Esophagus squamous epithelium (tissue), 5 donors: Measurements from ENCODE around the gene RAB40B. TPM values are rescaled to one million over a fixed set of nuclear protein-coding genes. Genes with fewer than 3 reads are reported as not detected.

Experiments used
- DNase-seq: peaks from one replicate; lab custom pipeline; 2025; lab: John Stamatoyannopoulos, UW
- H3K27ac ChIP-seq, 4 donors: fragments of 200-600 bp; sonication (generic); one replicate each; pipeline ENCODE4 v1.5.1; 2016 to 2019; ENCODE audit warnings: mild to moderate bottlenecking in 1 of 4
- H3K27me3 ChIP-seq, 4 donors: fragments of 200-600 bp; sonication (generic); 1 replicate in 3 of 4; 2 replicates in 1 of 4; pipeline versions ENCODE4 v1.5.1 to v1.6.0; 2017 to 2021; ENCODE audit warnings: antibody characterized with exemption in 1 of 4
- H3K36me3 ChIP-seq, 3 donors: fragments of 200-600 bp; sonication (generic); one replicate each; pipeline ENCODE4 v1.5.1; 2016 to 2019
- H3K4me1 ChIP-seq, 3 donors: fragments of 200-600 bp; sonication (generic); one replicate each; pipeline ENCODE4 v1.5.1; 2017 to 2019
- H3K4me3 ChIP-seq, 4 donors: fragments of 200-600 bp; sonication (generic); 1 replicate in 3 of 4; 2 replicates in 1 of 4; pipeline ENCODE4 v1.5.1; 2016 to 2019; ENCODE audit warnings: mild to moderate bottlenecking in 2 of 4, moderate library complexity in 1 of 4
- H3K9me3 ChIP-seq, 3 donors: fragments of 200-600 bp; sonication (generic); one replicate each; pipeline ENCODE4 v1.5.1; 2016 to 2019
- CTCF ChIP-seq, 6 experiments: fragments of 450-650 bp in 4 of 6; fragments of 200-600 bp in 2 of 6; sonication (generic) in 2 of 6; IDR thresholded peaks; one replicate each; pipeline ENCODE4 v1.5.1; 2016 to 2019; ENCODE audit warnings: antibody characterized with exemption in 6 of 6, mild to moderate bottlenecking in 4 of 6, moderate library complexity in 4 of 6
- POLR2A ChIP-seq, 4 donors: fragments of 450-650 bp; IDR thresholded peaks; one replicate each; pipeline ENCODE4 v1.6.1; 2017; ENCODE audit warnings: antibody characterized with exemption in 4 of 4, mild to moderate bottlenecking in 4 of 4, moderate library complexity in 3 of 4
- WGBS, 2 donors: methylation state at CpG; one replicate each; pipeline ENCODE4 v1.1.5; 2018; 5-methylcytosine and 5-hydroxymethylcytosine counted together
- intact Hi-C: fragments of 100-400 bp; cut with DNase I; formaldehyde crosslinking; loops from one replicate; pipeline ENCODE4 v1.15.0; 2022
- total RNA-seq, 4 donors: library from RNA; depleted of rRNA; stranded (reverse); fragments of >200 nt; gene quantifications; one replicate each; pipeline ENCODE4 v1.1.0, GENCODE V29; 2016
- donor health status: DM: yes; HTN: yes; CAD: no.

RAB40B gene
- total RNA-seq, 4 donors from 2014 or later, result 3.4 to 20.8 (median 9.8) TPM

- Histone ChIP-seq H3K4me3 (no peak overlapping the region), H3K9me3 (no peaks in the 10 kb centered on the region), H3K4me1 (peaks cover 8 to 55% (median 17%) of the 10 kb centered on the region in 3 donors), H3K36me3 (peaks cover 3 to 60% (median 16%) of the 10 kb centered on the region in 3 donors), H3K27me3 (no peaks in the 10 kb centered on the region), H3K27ac (no peak overlapping the region)
- intact Hi-C loops, result no loop called here
- 86 to 89% methylated on average over 2 to 3 of the region's 5 CpGs for WGBS, 2 donors
- no peak for DNase-seq
- TF ChIP-seq POLR2A (IDR thresholded peaks at IDR 0.05), result no peak
- no peak for TF ChIP-seq CTCF (IDR thresholded peaks at IDR 0.05)
These were observed 54.4 kb downstream of the RAB40B start for GRCh38 chr17:82644148-82644547.

GRCh38 chr17:82642022-82642421, 56.5 kb downstream of the RAB40B start:
- no peak overlapping the region for H3K27ac ChIP-seq
- intact Hi-C loops, result no loop called here
- no peak overlapping the region for H3K4me3 ChIP-seq
- no peak for DNase-seq
- H3K9me3 ChIP-seq, result peaks cover 0 to 8% (median 0%) of the 10 kb centered on the region in 3 donors
- H3K4me1 ChIP-seq, result peaks cover 5 to 63% (median 14%) of the 10 kb centered on the region in 3 donors
- WGBS, 2 donors, result 88 to 92% methylated on average over 6 to 11 of the region's 14 CpGs
- peaks cover 3 to 74% (median 16%) of the 10 kb centered on the region in 3 donors for H3K36me3 ChIP-seq
- H3K27me3 ChIP-seq, result no peaks in the 10 kb centered on the region
- TF ChIP-seq CTCF (IDR thresholded peaks at IDR 0.05), result no peak
- no peak for TF ChIP-seq POLR2A (IDR thresholded peaks at IDR 0.05)

GRCh38 chr17:82640036-82640435, 58.5 kb downstream of the RAB40B start:
- intact Hi-C loops, result no loop called here
- Histone ChIP-seq H3K27ac (no peak overlapping the region), H3K36me3 (peaks cover 3 to 80% (median 16%) of the 10 kb centered on the region in 3 donors), H3K4me3 (no peak overlapping the region), H3K9me3 (peaks cover 0 to 10% (median 0%) of the 10 kb centered on the region in 3 donors), H3K4me1 (peaks cover 0 to 62% (median 8%) of the 10 kb centered on the region in 3 donors), H3K27me3 (no peaks in the 10 kb centered on the region)
- TF ChIP-seq POLR2A (IDR thresholded peaks at IDR 0.05) (no peak), CTCF (IDR thresholded peaks at IDR 0.05) (no peak)
- no peak for DNase-seq
- WGBS, 2 donors, result 72 to 88% methylated on average over 2 to 4 of the region's 5 CpGs

- Histone ChIP-seq H3K4me1 (peaks cover 0 to 62% (median 8%) of the 10 kb centered on the region in 3 donors), H3K27ac (peak overlapping the region in 2 of 4 donors; percentile 26 to 40), H3K27me3 (no peaks in the 10 kb centered on the region), H3K9me3 (peaks cover 0 to 10% (median 0%) of the 10 kb centered on the region in 3 donors), H3K4me3 (no peak overlapping the region), H3K36me3 (peaks cover 3 to 78% (median 16%) of the 10 kb centered on the region in 3 donors)
- intact Hi-C loops, result no loop called here
- no peak for DNase-seq
- 67 to 80% methylated on average over 3 to 6 of the region's 14 CpGs for WGBS, 2 donors
- TF ChIP-seq CTCF (IDR thresholded peaks at IDR 0.05) (no peak), POLR2A (IDR thresholded peaks at IDR 0.05) (no peak)
These were observed 58.9 kb downstream of the RAB40B start for GRCh38 chr17:82639628-82640027.

GRCh38 chr17:82638183-82638773, 60.2 kb downstream of the RAB40B start:
- peaks cover 0 to 60% (median 8%) of the 10 kb centered on the region in 3 donors for H3K4me1 ChIP-seq
- intact Hi-C loops, result no loop called here
- DNase-seq, result no peak
- peaks cover 2 to 78% (median 16%) of the 10 kb centered on the region in 3 donors for H3K36me3 ChIP-seq
- no peak overlapping the region for H3K4me3 ChIP-seq
- peaks cover 0 to 10% (median 0%) of the 10 kb centered on the region in 3 donors for H3K9me3 ChIP-seq
- H3K27ac ChIP-seq, result peak overlapping the region in 2 of 4 donors; percentile 87 to 90
- TF ChIP-seq POLR2A (IDR thresholded peaks at IDR 0.05), result no peak
- TF ChIP-seq CTCF (IDR thresholded peaks at IDR 0.05), result no peak
- H3K27me3 ChIP-seq, result no peaks in the 10 kb centered on the region
- 68 to 69% methylated on average over 4 of the region's 5 CpGs for WGBS, 2 donors
